ENCODE results near the gene PLCB2. TPM values are rescaled to one million over a fixed set of nuclear protein-coding genes. Genes with fewer than 3 reads are reported as not detected.

The PLCB2 gene
- total and polyA plus RNA-seq, 2 donors (not counting 3 experiments of a cell fraction or from before 2014, with no cell fraction given): 1.5 to 1.6 TPM

GRCh38 chr15:40298216-40298935 lies 9.4 kb downstream of the PLCB2 start:
- H3K36me3 ChIP-seq (ENCODE audit: control insufficient read depth in 2 of 2, extremely low read depth in 1 of 2, insufficient read depth in 2 of 2, low read length in 2 of 2): no peaks in the 10 kb centered on the region
- no peak overlapping the region for H3K27ac ChIP-seq (ENCODE audit: insufficient read depth, low read depth, low read length)
- H4K20me1 ChIP-seq (replicated peaks; ENCODE audit: control insufficient read depth, extremely low read depth, insufficient read depth, low read length): no peaks in the 10 kb centered on the region
- dilution Hi-C loops (cut with MboI; ENCODE audit: extremely low pct_ligation_motif_present, low sequenced_read_pairs): no loop called here
- BruUV-seq (replicated peaks): no TSS peak
- H3K4me3 ChIP-seq (replicated peaks in 1 of 3; ENCODE audit: insufficient read depth in 1 of 3, low read depth in 1 of 3, low read length in 3 of 3): no peak overlapping the region
- ChIA-PET CTCF (interaction anchor here (0.9 to 1.5 kb wide), 2 partner anchors 11 to 19 kb away, joined by 3 to 5 read pairs; no protein-coding TSS in a partner anchor), POLR2A (no interaction called here)
- no peak for TF ChIP-seq POLR2AphosphoS5 (IDR thresholded peaks at IDR 0.05; ENCODE audit: insufficient read depth, low read depth, low read length)
- no peak for TF ChIP-seq EZH2 (IDR thresholded peaks at IDR 0.05; ENCODE audit: borderline replicate concordance, low read depth, low read length, severe bottlenecking)
- TF ChIP-seq MYC (IDR thresholded peaks at IDR 0.05; ENCODE audit: low read depth, low read length): no peak
- no peak for TF ChIP-seq JUN (IDR thresholded peaks at IDR 0.05; ENCODE audit: borderline replicate concordance, insufficient read depth, insufficient read length, low read depth)
- no peak for TF ChIP-seq CTCF (IDR thresholded peaks at IDR 0.05; ENCODE audit: extremely low read depth in 1 of 2, insufficient read depth in 1 of 2, low read depth in 1 of 2, low read length in 2 of 2)
- no peak for TF ChIP-seq POLR2A (IDR thresholded peaks at IDR 0.05; ENCODE audit: low read depth, low read length)
- TF ChIP-seq GATA2 (IDR thresholded peaks at IDR 0.05; ENCODE audit: insufficient read depth, insufficient read length, low read depth, low read length): no peak
- no peak for TF ChIP-seq MAX (IDR thresholded peaks at IDR 0.05; ENCODE audit: insufficient read depth, insufficient read length)
- TF ChIP-seq FOS (IDR thresholded peaks at IDR 0.05; ENCODE audit: borderline replicate concordance, insufficient read depth, low read length): no peak
- no peaks in the 10 kb centered on the region for H3K9me3 ChIP-seq (replicated peaks; ENCODE audit: control insufficient read depth, insufficient read depth, low read length)
- DNase-seq (ENCODE audit: low read depth, low spot score) (no peak), FAIRE-seq (no peak)
- no peaks in the 10 kb centered on the region for H3K9me1 ChIP-seq (replicated peaks; ENCODE audit: control insufficient read depth, extremely low read depth, insufficient read depth, low read length)
- no peak overlapping the region for H3K9ac ChIP-seq (replicated peaks; ENCODE audit: extremely low read depth, insufficient read depth, low read length)
- intact Hi-C loops (cut with micrococcal nuclease): no loop called here
- no peaks in the 10 kb centered on the region for H3K4me1 ChIP-seq (ENCODE audit: control insufficient read depth, extremely low read depth, insufficient read depth, low read length)
- no peak overlapping the region for H3K4me2 ChIP-seq (ENCODE audit: insufficient read depth, low read length)
- H2AFZ ChIP-seq (ENCODE audit: low read depth, low read length): no peak overlapping the region
- H3K27me3 ChIP-seq (ENCODE audit: control insufficient read depth in 2 of 2, insufficient read depth in 2 of 2, low read length in 2 of 2): peaks cover 7 to 11% of the 10 kb centered on the region in 2 experiments
- no peaks in the 10 kb centered on the region for H3K79me2 ChIP-seq (ENCODE audit: control insufficient read depth, insufficient read depth, low read length)

Measured in endothelial cell of umbilical vein (primary cell).